Esophagus squamous epithelium (tissue), 4 donors: ENCODE results near the gene SPATA31C1.

Source experiments
- POLR2A ChIP-seq, 4 donors: fragments of 450-650 bp; IDR thresholded peaks; one replicate each; pipeline ENCODE4 v1.6.1; 2017; ENCODE audit warnings: antibody characterized with exemption in 4 of 4, mild to moderate bottlenecking in 4 of 4, moderate library complexity in 3 of 4
- TF ChIP-seq, protein P1 (sequence below), 6 experiments: fragments of 450-650 bp in 4 of 6; fragments of 200-600 bp in 2 of 6; sonication (generic) in 2 of 6; IDR thresholded peaks; one replicate each; pipeline ENCODE4 v1.5.1; 2016 to 2019; ENCODE audit warnings: antibody characterized with exemption in 6 of 6, mild to moderate bottlenecking in 4 of 6, moderate library complexity in 4 of 6

DNA sequence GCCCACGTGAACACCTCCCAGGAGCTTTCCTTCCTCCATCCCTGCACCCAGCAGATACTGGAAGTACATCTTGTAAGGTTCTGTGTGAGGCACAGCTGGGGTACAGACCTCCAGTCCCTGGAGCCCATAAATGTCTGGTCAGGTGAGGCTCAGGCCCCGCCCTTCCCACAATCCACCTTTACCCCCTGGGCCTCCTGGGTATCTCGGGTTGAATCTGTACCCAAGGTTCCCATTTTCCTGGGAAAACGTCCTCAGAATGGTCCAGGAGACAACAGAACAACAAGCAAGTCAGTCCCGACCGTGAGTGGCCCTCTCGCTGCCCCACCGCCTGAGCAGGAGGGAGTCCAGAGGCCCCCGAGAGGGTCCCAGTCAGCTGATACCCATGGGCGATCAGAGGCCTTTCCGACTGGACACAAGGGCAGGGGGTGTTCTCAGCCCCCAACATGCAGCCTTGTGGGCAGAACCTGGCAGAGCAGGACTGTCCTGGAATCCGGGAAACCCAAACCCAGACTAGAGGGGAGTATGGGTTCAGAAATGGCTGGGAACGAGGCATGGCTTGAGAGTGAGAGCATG, 30.7 kb upstream of the SPATA31C1 start:
- TF ChIP-seq, protein P1, sequence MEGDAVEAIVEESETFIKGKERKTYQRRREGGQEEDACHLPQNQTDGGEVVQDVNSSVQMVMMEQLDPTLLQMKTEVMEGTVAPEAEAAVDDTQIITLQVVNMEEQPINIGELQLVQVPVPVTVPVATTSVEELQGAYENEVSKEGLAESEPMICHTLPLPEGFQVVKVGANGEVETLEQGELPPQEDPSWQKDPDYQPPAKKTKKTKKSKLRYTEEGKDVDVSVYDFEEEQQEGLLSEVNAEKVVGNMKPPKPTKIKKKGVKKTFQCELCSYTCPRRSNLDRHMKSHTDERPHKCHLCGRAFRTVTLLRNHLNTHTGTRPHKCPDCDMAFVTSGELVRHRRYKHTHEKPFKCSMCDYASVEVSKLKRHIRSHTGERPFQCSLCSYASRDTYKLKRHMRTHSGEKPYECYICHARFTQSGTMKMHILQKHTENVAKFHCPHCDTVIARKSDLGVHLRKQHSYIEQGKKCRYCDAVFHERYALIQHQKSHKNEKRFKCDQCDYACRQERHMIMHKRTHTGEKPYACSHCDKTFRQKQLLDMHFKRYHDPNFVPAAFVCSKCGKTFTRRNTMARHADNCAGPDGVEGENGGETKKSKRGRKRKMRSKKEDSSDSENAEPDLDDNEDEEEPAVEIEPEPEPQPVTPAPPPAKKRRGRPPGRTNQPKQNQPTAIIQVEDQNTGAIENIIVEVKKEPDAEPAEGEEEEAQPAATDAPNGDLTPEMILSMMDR (IDR thresholded peaks at IDR 0.05) = no peak
- TF ChIP-seq POLR2A (IDR thresholded peaks at IDR 0.05) = no peak
